H9 (cell line): ENCODE measurements around the gene CLIC3. TPM values are rescaled to one million over a fixed set of nuclear protein-coding genes. Genes with fewer than 3 reads are reported as not detected.

Experiments
- DNase-seq: peaks from one replicate; pipeline ENCODE4 v3.0.0-alpha.2; 2017
- H2AFZ ChIP-seq: one replicate; pipeline ENCODE4 v1.6.1; 2013; ENCODE audit warnings: mild to moderate bottlenecking, low read length, control low read depth, moderate library complexity
- H2AK5ac ChIP-seq: 2 replicates; pipeline ENCODE4 v1.6.1; 2013; ENCODE audit warnings: low read length, control low read depth, mixed read lengths; ENCODE audit not compliant: insufficient read length
- H2BK120ac ChIP-seq: one replicate; pipeline ENCODE4 v1.6.1; 2013; ENCODE audit warnings: low read depth, mild to moderate bottlenecking, low read length, control low read depth, inconsistent platforms; ENCODE audit not compliant: poor library complexity, severe bottlenecking
- H2BK12ac ChIP-seq: 2 replicates; pipeline ENCODE4 v1.6.1; 2013; ENCODE audit warnings: low read length, control low read depth, mixed read lengths, low read depth; ENCODE audit not compliant: insufficient read length
- H2BK15ac ChIP-seq: 2 replicates; pipeline ENCODE4 v1.6.1; 2013; ENCODE audit warnings: low read depth, low read length, control low read depth
- H2BK20ac ChIP-seq: one replicate; pipeline ENCODE4 v1.6.1; 2013; ENCODE audit warnings: low read depth, mild to moderate bottlenecking, low read length, control low read depth, inconsistent platforms; ENCODE audit not compliant: poor library complexity, severe bottlenecking
- H2BK5ac ChIP-seq: 2 replicates; pipeline ENCODE4 v1.6.1; 2013; ENCODE audit warnings: low read length, control low read depth, mixed read lengths; ENCODE audit not compliant: insufficient read length
- H3K14ac ChIP-seq: 2 replicates; pipeline ENCODE4 v1.6.1; 2013; ENCODE audit warnings: low read length, control low read depth; ENCODE audit not compliant: insufficient read depth
- H3K18ac ChIP-seq: 2 replicates; pipeline ENCODE4 v1.6.1; 2013; ENCODE audit warnings: low read depth, mild to moderate bottlenecking, mixed read lengths, low read length, control low read depth; ENCODE audit not compliant: insufficient read length
- H3K23ac ChIP-seq: 2 replicates; pipeline ENCODE4 v1.6.1; 2013; ENCODE audit warnings: low read length, control low read depth, mixed read lengths, low read depth; ENCODE audit not compliant: insufficient read length
- H3K23me2 ChIP-seq: 2 replicates; pipeline ENCODE4 v1.6.1; 2013; ENCODE audit warnings: low read depth, mild to moderate bottlenecking, mixed read lengths, low read length, control low read depth; ENCODE audit not compliant: insufficient read length, poor library complexity, severe bottlenecking
- H3K27ac ChIP-seq: 2 replicates; pipeline ENCODE4 v1.5.1; 2013; ENCODE audit warnings: low read length, control low read depth, mixed read lengths, low read depth; ENCODE audit not compliant: insufficient read length
- H3K27me3 ChIP-seq: 2 replicates; pipeline ENCODE4 v1.6.1; 2013; ENCODE audit warnings: low read length, control low read depth, inconsistent platforms; ENCODE audit not compliant: insufficient read depth
- H3K4ac ChIP-seq: 2 replicates; pipeline ENCODE4 v1.6.1; 2013; ENCODE audit warnings: low read depth, mild to moderate bottlenecking, control low read depth, inconsistent platforms, low read length, moderate library complexity
- H3K4me1 ChIP-seq: 2 replicates; pipeline ENCODE4 v1.6.1; 2013; ENCODE audit warnings: low read length, control low read depth, inconsistent platforms; ENCODE audit not compliant: insufficient read depth
- H3K4me2 ChIP-seq: 2 replicates; pipeline ENCODE4 v1.6.1; 2013; ENCODE audit warnings: low read length, control low read depth, mixed read lengths; ENCODE audit not compliant: insufficient read length, insufficient read depth
- H3K56ac ChIP-seq: 2 replicates; pipeline ENCODE4 v1.6.1; 2013; ENCODE audit warnings: low read depth, mild to moderate bottlenecking, mixed read lengths, low read length, control low read depth; ENCODE audit not compliant: insufficient read length
- H3K79me1 ChIP-seq: 2 replicates; pipeline ENCODE4 v1.6.1; 2013; ENCODE audit warnings: low read depth, mild to moderate bottlenecking, moderate library complexity, low read length, control low read depth, inconsistent platforms; ENCODE audit not compliant: insufficient read depth, poor library complexity, severe bottlenecking
- H3K79me2 ChIP-seq: 2 replicates; pipeline ENCODE4 v1.6.1; 2013; ENCODE audit warnings: low read length, control low read depth, inconsistent platforms; ENCODE audit not compliant: insufficient read depth
- H3K9ac ChIP-seq: 2 replicates; pipeline ENCODE4 v1.6.1; 2013; ENCODE audit warnings: low read length, control low read depth, mixed read lengths; ENCODE audit not compliant: insufficient read length; ENCODE audit errors: extremely low read depth
- H3K9me3 ChIP-seq: one replicate; pipeline ENCODE4 v1.6.1; 2013; ENCODE audit warnings: low read depth, low read length, inconsistent platforms; ENCODE audit not compliant: control insufficient read depth
- H3T11ph ChIP-seq: one replicate; pipeline ENCODE4 v1.6.1; 2013; ENCODE audit warnings: mild to moderate bottlenecking, low read length, control low read depth, inconsistent platforms
- H4K20me1 ChIP-seq: one replicate; pipeline ENCODE4 v1.6.1; 2013; ENCODE audit not compliant: control insufficient read depth, insufficient read length, insufficient read depth
- H4K5ac ChIP-seq: 2 replicates; pipeline ENCODE4 v1.6.1; 2013; ENCODE audit warnings: low read depth, mild to moderate bottlenecking, mixed read lengths, low read length, control low read depth; ENCODE audit not compliant: insufficient read length
- H4K8ac ChIP-seq: replicated peaks from 2 replicates; pipeline ENCODE4 v1.6.1; 2013; ENCODE audit warnings: low read length, control low read depth, mixed read lengths, low read depth; ENCODE audit not compliant: insufficient read length
- H4K91ac ChIP-seq: 2 replicates; pipeline ENCODE4 v1.6.1; 2013; ENCODE audit warnings: low read depth, mild to moderate bottlenecking, moderate library complexity, mixed read lengths, low read length, control low read depth; ENCODE audit not compliant: insufficient read length
- H3K27ac Mint-ChIP-seq, 3 experiments: 2 replicates in 2 of 3; 3 replicates in 1 of 3; pipeline ENCODE4 v1.8.0; 2020 to 2021; ENCODE audit warnings: mixed read lengths in 3 of 3, mild to moderate bottlenecking in 1 of 3, moderate library complexity in 1 of 3
- H3K27me3 Mint-ChIP-seq: 2 replicates; pipeline ENCODE4 v1.8.0; 2021; ENCODE audit warnings: low read depth, mild to moderate bottlenecking, moderate library complexity, mixed read lengths
- H3K36me3 Mint-ChIP-seq, 3 experiments: 2 replicates in 2 of 3; 3 replicates in 1 of 3; pipeline ENCODE4 v1.8.0; 2020 to 2021; ENCODE audit warnings: low read depth in 3 of 3, mixed read lengths in 3 of 3; ENCODE audit not compliant: insufficient read depth in 1 of 3
- H3K4me1 Mint-ChIP-seq, 2 experiments: 2 replicates each; pipeline ENCODE4 v1.8.0; 2020; ENCODE audit warnings: mixed read lengths in 2 of 2
- H3K4me3 Mint-ChIP-seq, 2 experiments: 2 replicates in 1 of 2; 3 replicates in 1 of 2; pipeline ENCODE4 v1.8.0; 2020 to 2021; ENCODE audit warnings: mild to moderate bottlenecking in 2 of 2, mixed read lengths in 2 of 2, moderate library complexity in 1 of 2
- H3K9me3 Mint-ChIP-seq, 2 experiments: 2 replicates in 1 of 2; 3 replicates in 1 of 2; pipeline ENCODE4 v1.8.0; 2020; ENCODE audit warnings: mild to moderate bottlenecking in 2 of 2, mixed read lengths in 2 of 2, moderate library complexity in 1 of 2
- CTCF ChIP-seq: fragments of 200-600 bp; sonication (generic); conservative IDR thresholded peaks from 3 replicates; pipeline ENCODE4 v1.8.0; 2021; ENCODE audit warnings: antibody characterized with exemption, mild to moderate bottlenecking
- WGBS: extraction: QIAGEN DNeasy Blood & Tissue Kit; methylation state at CpG from one replicate; pipeline ENCODE4 v1.1.7; 2013; ENCODE audit warnings: missing lambda C conversion rate, low lambda C conversion rate, mixed read lengths; ENCODE audit not compliant: insufficient read length; ENCODE audit errors: extremely low coverage; 5-methylcytosine and 5-hydroxymethylcytosine counted together
- total RNA-seq: library from RNA; stranded (reverse); gene quantifications from 2 replicates; pipeline ENCODE4 v1.2.1, GENCODE V29; 2021

Gene CLIC3
- total RNA-seq, 1 experiment from 2014 or later: 0.31 TPM

- Histone ChIP-seq H3K23me2 (no peaks in the 10 kb centered on the region), H3K9me3 (no peaks in the 10 kb centered on the region), H3K4me2 (no peak overlapping the region), H2AK5ac (no peak overlapping the region), H3K18ac (no peak overlapping the region), H3T11ph (no peak overlapping the region), H2BK5ac (no peak overlapping the region), H3K27ac (no peak overlapping the region), H3K23ac (no peak overlapping the region), H4K8ac (no peak overlapping the region), H3K9ac (no peak overlapping the region), H2AFZ (no peak overlapping the region), H3K14ac (no peak overlapping the region), H2BK15ac (no peak overlapping the region), H3K27me3 (no peaks in the 10 kb centered on the region), H3K56ac (no peak overlapping the region), H3K79me2 (no peaks in the 10 kb centered on the region), H4K20me1 (no peaks in the 10 kb centered on the region), H4K5ac (no peak overlapping the region), H4K91ac (no peak overlapping the region), H2BK20ac (no peak overlapping the region), H3K4me1 (peaks cover 2% of the 10 kb centered on the region; the same call in 1 of the 2 replicates), H2BK12ac (no peak overlapping the region), H3K4ac (no peak overlapping the region), H2BK120ac (no peak overlapping the region), H3K79me1 (no peaks in the 10 kb centered on the region)
- Mint-ChIP-seq H3K4me1 (peaks cover 7 to 12% of the 10 kb centered on the region in 2 experiments), H3K9me3 (no peaks in the 10 kb centered on the region), H3K27ac (no peak overlapping the region), H3K36me3 (no peaks in the 10 kb centered on the region), H3K27me3 (peaks cover 16% of the 10 kb centered on the region), H3K4me3 (peak overlapping the region in 1 of 2 experiments; percentile 50; a peak in 1 of 5 replicates)
- DNase-seq: no peak
- TF ChIP-seq CTCF: no peak
- no CpG with 5 or more reads among the region's 26 CpGs for WGBS
Observed at GRCh38 chr9:136964833-136965422, 31.4 kb downstream of the CLIC3 start.
